ENCODE results near the gene PFDN4. TPM values are rescaled to one million over a fixed set of nuclear protein-coding genes. Genes with fewer than 3 reads are reported as not detected.

The PFDN4 gene
- total RNA-seq, 2 experiments from 2014 or later, result 17.5 to 17.7 TPM

DNA sequence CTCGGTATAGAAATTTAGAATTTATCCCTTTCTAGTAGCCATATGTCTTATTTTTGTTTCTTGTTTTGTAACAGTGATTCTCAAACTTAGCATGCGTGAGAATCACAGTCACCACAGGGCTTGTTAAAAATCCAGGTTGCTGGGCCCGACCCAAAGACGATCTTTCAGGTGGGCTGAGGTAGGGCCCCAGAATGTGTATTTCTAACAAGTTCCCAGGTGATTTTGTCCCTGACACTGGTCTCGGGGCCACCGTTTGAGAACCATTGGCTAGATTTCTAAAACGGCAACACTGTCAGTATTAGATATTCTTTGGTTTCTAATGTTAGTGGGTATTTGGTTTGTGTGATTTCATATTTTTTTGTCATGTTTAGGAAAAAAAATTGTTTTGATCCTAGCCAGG lies 9.9 kb downstream of the PFDN4 start:
- H3K9me3 ChIP-seq (ENCODE audit: control insufficient read depth in 1 of 2, insufficient read depth in 1 of 2, low read length in 2 of 2), result no peaks in the 10 kb centered on the region
- ATAC-seq (ENCODE audit: poor library complexity) (no peak), DNase-seq (no peak)
- intact Hi-C loops (cut with DNase I, micrococcal nuclease), result no loop called here
- H3K27ac ChIP-seq (ENCODE audit: low read depth in 1 of 2, low read length in 2 of 2), result no peak overlapping the region
- Mint-ChIP-seq H3K4me3 (no peak overlapping the region), H3K27ac (no peak overlapping the region), H3K4me1 (ENCODE audit: low read depth) (peaks cover 32% of the 10 kb centered on the region), H3K9me3 (no peaks in the 10 kb centered on the region), H3K27me3 (no peaks in the 10 kb centered on the region), H3K36me3 (ENCODE audit: low read depth) (peaks cover 45% of the 10 kb centered on the region)
- H3K4me3 ChIP-seq (ENCODE audit: low read length), result no peak overlapping the region
- CTCF ChIA-PET, result interaction anchor here (1.8 kb wide), 1 partner anchor 18 kb away, joined by 4 read pairs; no protein-coding TSS in a partner anchor
- POLR2A ChIA-PET, result no interaction called here
- peaks cover 27% of the 10 kb centered on the region for H3K36me3 ChIP-seq (ENCODE audit: insufficient read depth, low read length)
- TF ChIP-seq, protein P1, sequence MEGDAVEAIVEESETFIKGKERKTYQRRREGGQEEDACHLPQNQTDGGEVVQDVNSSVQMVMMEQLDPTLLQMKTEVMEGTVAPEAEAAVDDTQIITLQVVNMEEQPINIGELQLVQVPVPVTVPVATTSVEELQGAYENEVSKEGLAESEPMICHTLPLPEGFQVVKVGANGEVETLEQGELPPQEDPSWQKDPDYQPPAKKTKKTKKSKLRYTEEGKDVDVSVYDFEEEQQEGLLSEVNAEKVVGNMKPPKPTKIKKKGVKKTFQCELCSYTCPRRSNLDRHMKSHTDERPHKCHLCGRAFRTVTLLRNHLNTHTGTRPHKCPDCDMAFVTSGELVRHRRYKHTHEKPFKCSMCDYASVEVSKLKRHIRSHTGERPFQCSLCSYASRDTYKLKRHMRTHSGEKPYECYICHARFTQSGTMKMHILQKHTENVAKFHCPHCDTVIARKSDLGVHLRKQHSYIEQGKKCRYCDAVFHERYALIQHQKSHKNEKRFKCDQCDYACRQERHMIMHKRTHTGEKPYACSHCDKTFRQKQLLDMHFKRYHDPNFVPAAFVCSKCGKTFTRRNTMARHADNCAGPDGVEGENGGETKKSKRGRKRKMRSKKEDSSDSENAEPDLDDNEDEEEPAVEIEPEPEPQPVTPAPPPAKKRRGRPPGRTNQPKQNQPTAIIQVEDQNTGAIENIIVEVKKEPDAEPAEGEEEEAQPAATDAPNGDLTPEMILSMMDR (IDR thresholded peaks at IDR 0.05), result no peak
- peaks cover 13% of the 10 kb centered on the region for H3K4me1 ChIP-seq (ENCODE audit: insufficient read depth, low read length)
- no peaks in the 10 kb centered on the region for H3K27me3 ChIP-seq (ENCODE audit: control insufficient read depth in 1 of 2, insufficient read depth in 2 of 2, low read length in 2 of 2)

DNA sequence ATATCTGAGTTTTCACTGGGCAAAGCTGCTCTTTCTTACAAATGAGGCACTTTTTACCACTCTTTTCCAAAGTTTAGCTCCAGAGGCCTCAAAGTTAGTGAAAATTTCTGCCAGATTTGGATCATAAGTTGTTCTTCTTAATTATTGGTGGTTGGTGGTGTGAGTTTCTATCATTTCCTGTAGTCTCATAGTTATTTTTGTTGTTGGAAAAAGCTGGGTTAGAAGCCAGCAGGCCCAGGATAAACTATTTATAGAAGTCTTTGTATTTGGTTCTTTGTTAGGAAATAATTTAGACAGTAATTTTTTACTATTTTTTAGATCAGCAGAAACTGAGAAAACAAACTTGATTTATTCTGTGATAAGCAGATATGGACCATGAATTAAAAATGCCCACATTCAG lies 10.6 kb downstream of the PFDN4 start:
- no peaks in the 10 kb centered on the region for H3K27me3 ChIP-seq (ENCODE audit: control insufficient read depth in 1 of 2, insufficient read depth in 2 of 2, low read length in 2 of 2)
- ATAC-seq (ENCODE audit: poor library complexity), result no peak
- H3K27me3 Mint-ChIP-seq, result no peaks in the 10 kb centered on the region
- no peaks in the 10 kb centered on the region for H3K9me3 ChIP-seq (ENCODE audit: control insufficient read depth in 1 of 2, insufficient read depth in 1 of 2, low read length in 2 of 2)
- no peak overlapping the region for H3K4me3 Mint-ChIP-seq
- TF ChIP-seq, protein P1 (IDR thresholded peaks at IDR 0.05), result no peak
- peaks cover 29% of the 10 kb centered on the region for H3K4me1 Mint-ChIP-seq (ENCODE audit: low read depth)
- H3K36me3 ChIP-seq (ENCODE audit: insufficient read depth, low read length), result peaks cover 27% of the 10 kb centered on the region
- H3K4me3 ChIP-seq (ENCODE audit: low read length), result no peak overlapping the region
- intact Hi-C loops (cut with DNase I, micrococcal nuclease), result no loop called here
- H3K27ac Mint-ChIP-seq, result no peak overlapping the region
- POLR2A ChIA-PET, result no interaction called here
- no peak overlapping the region for H3K27ac ChIP-seq (ENCODE audit: low read depth in 1 of 2, low read length in 2 of 2)
- CTCF ChIA-PET, result interaction anchor here (1.8 kb wide), 1 partner anchor 19 kb away, joined by 4 read pairs; no protein-coding TSS in a partner anchor
- peaks cover 13% of the 10 kb centered on the region for H3K4me1 ChIP-seq (ENCODE audit: insufficient read depth, low read length)
- peaks cover 45% of the 10 kb centered on the region for H3K36me3 Mint-ChIP-seq (ENCODE audit: low read depth)
- no peaks in the 10 kb centered on the region for H3K9me3 Mint-ChIP-seq
- DNase-seq, result no peak

DNA sequence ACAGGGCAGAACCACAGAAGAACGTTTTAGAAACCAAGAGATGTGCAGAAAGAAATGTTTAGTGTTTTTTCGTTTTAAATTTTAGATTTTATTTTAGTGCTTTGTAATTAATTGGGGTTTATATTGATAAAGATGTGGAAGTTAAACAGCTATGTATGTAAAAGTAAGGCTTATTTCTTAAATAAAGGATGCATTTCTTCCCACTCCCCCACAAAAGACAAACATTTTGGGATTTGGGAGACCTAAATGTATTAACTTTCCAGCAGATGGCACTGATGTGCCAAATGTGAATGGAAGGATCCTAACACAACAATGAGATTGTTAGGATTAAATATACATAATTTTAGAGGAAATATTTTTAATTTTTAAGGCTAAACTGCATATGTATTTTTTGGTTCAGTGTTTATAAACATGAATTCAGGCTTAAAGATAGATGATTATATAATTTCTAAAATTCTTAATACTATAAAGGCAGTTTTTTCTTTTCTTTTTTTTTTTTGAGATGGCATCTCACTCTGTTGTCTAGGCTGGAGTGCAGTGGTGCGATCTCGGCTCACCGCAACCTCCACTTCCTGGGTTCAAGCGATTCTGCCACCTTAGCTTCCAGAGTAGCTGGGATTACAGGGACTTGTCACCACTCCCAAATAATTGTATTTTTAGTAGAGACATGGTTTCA lies 12.0 kb downstream of the PFDN4 start:
- no peaks in the 10 kb centered on the region for H3K27me3 ChIP-seq (ENCODE audit: control insufficient read depth in 1 of 2, insufficient read depth in 2 of 2, low read length in 2 of 2)
- DNase-seq (no peak), ATAC-seq (ENCODE audit: poor library complexity) (no peak)
- H3K27ac Mint-ChIP-seq, result no peak overlapping the region
- H3K36me3 Mint-ChIP-seq (ENCODE audit: low read depth), result peaks cover 34% of the 10 kb centered on the region
- intact Hi-C loops (cut with DNase I, micrococcal nuclease), result loop anchor here (2.0 to 5.0 kb wide), 2 partner anchors 427 kb away; no protein-coding TSS in a partner anchor
- no peak overlapping the region for H3K4me3 ChIP-seq (ENCODE audit: low read length)
- no peaks in the 10 kb centered on the region for H3K9me3 ChIP-seq (ENCODE audit: control insufficient read depth in 1 of 2, insufficient read depth in 1 of 2, low read length in 2 of 2)
- H3K27ac ChIP-seq (ENCODE audit: low read depth in 1 of 2, low read length in 2 of 2), result no peak overlapping the region
- H3K4me1 Mint-ChIP-seq (ENCODE audit: low read depth), result peaks cover 21% of the 10 kb centered on the region
- ChIA-PET CTCF (interaction anchor here (0.7 to 1.8 kb wide), 3 partner anchors 12 to 20 kb away, joined by 3 to 4 read pairs (median 4); partner anchors contain the start of gene PFDN4), POLR2A (no interaction called here)
- TF ChIP-seq, protein P1 (IDR thresholded peaks at IDR 0.05), result peak; percentile 36
- H3K36me3 ChIP-seq (ENCODE audit: insufficient read depth, low read length), result peaks cover 22% of the 10 kb centered on the region
- no peak overlapping the region for H3K4me3 Mint-ChIP-seq
- peaks cover 13% of the 10 kb centered on the region for H3K4me1 ChIP-seq (ENCODE audit: insufficient read depth, low read length)
- H3K27me3 Mint-ChIP-seq, result no peaks in the 10 kb centered on the region
- no peaks in the 10 kb centered on the region for H3K9me3 Mint-ChIP-seq

All from CD4-positive, alpha-beta T cell (primary cell).